ENCODE results near the gene CCDC85B.

Gene CCDC85B

GRCh38 chr11:65887723-65888162 lies 2.7 kb upstream of the CCDC85B start:
- DNase-seq = peak; percentile 34

- DNase-seq = peak; percentile 98
Observed at GRCh38 chr11:65888163-65888814, 2.2 kb upstream of the CCDC85B start, which contains the start of gene FIBP. Gene FIBP (minus strand): TSS chr11:65888471. CDS start chr11:65888418, 53 bp downstream.

- DNase-seq = peak; percentile 60
Observed at GRCh38 chr11:65891219-65892136, 1.0 kb downstream of the CCDC85B start.

- DNase-seq = peak; percentile 49
Observed at GRCh38 chr11:65892137-65892540, 1.7 kb downstream of the CCDC85B start.

- no peak for DNase-seq
Observed at GRCh38 chr11:65892661-65893317, 2.3 kb downstream of the CCDC85B start.

- DNase-seq = peak; percentile 69
Observed at GRCh38 chr11:65894034-65894591, 3.6 kb downstream of the CCDC85B start.

GRCh38 chr11:65895482-65895981 lies 5.1 kb downstream of the CCDC85B start:
- no peak for DNase-seq

GRCh38 chr11:65896034-65896999 lies 5.8 kb downstream of the CCDC85B start:
- DNase-seq = no peak

- DNase-seq = peak; percentile 54
Observed at GRCh38 chr11:65897020-65897471, 6.6 kb downstream of the CCDC85B start.

- DNase-seq = no peak
Observed at GRCh38 chr11:65898656-65899355, 8.3 kb downstream of the CCDC85B start.

GRCh38 chr11:65899356-65900124 lies 9.1 kb downstream of the CCDC85B start:
- DNase-seq = peak; percentile 82

- DNase-seq = peak; percentile 96
Observed at GRCh38 chr11:65900125-65900898, 9.8 kb downstream of the CCDC85B start, which contains the start of gene FOSL1. Gene FOSL1 (minus strand): TSS chr11:65900388. CDS start chr11:65900339, 49 bp downstream.

GRCh38 chr11:65900899-65901180 lies 10.4 kb downstream of the CCDC85B start:
- no peak for DNase-seq

GRCh38 chr11:65903068-65903481 lies 12.6 kb downstream of the CCDC85B start:
- DNase-seq = no peak

- DNase-seq = no peak
Observed at GRCh38 chr11:65903715-65904114, 13.2 kb downstream of the CCDC85B start.

GRCh38 chr11:65906602-65907001 lies 16.1 kb downstream of the CCDC85B start:
- no peak for DNase-seq

- no peak for DNase-seq
Observed at GRCh38 chr11:65907878-65908277, 17.4 kb downstream of the CCDC85B start.

GRCh38 chr11:65911682-65912568 lies 21.5 kb downstream of the CCDC85B start:
- DNase-seq = no peak
